ENCODE data around the gene PKD1.
A peak's percentile ranks its signal among the peaks of the same experiment; 100 is the strongest.

Gene PKD1

DNA sequence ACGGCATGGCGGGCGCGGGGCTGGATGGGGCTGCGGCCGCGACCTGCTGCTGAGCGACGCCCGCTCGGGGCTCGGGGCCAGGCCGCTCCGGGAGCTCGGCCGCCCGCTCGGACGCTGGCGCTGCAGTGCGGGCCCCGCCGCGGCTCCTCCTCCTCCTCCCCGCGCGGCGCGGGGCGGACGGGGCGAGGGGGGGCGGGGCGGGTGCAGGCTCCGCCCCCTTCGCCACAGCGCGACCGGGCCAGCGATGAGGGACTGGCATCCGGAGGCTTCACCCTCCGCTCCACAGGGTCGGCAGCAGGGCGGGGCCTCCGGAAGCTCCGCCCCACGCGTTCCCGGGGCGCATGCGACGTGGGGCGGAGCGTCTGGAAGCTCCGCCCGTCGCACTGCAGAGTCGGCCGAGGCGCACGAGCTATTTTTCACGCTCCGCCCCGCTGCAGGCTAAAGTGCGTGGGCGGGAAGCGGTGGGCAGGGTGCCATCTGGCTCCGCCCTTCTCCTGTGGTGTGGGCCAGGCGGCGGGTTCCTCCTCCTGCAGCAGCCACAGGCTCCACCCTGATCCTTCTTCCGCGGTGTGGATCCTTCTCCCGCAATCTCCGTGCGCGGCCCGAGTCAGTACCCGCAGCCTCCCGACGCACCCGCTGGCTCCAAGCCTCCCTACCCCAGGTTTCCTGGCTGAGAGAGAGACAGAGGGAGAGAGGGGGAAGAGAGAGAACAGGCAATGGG, at the start of gene PKD1:
TSS of gene PKD1 (minus strand) at position 129 of the 721 bp plus-strand sequence. CDS start 209 bp downstream, outside the sequence.
- H3K4me3 ChIP-seq (replicated peaks in 1 of 2; ENCODE audit: low read depth in 2 of 2, low read length in 2 of 2): peak within 1 kb of the TSS; percentile 54 to 55
- DNase-seq (ENCODE audit: low read depth in 2 of 2): peak; percentile 92 to 97

DNA sequence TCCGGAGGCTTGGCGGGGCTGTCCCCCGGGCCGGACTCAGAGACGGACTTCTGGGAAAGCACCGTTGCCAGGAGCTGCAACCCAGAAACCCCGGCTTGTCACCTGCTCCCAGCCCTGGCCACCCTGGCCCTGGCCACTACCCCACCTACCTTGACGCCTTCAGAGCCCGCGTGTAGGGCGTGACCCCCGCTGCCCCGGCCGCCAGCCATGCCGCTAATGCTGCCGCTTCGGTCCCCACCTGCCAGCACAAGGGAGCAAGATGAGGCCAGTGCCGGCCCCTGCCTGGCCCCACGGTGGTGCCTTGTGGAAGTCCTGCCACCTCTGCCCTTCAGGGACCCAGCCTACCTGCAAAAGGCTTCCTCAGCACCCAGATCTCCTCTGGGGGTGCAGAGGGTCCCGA, 49.3 kb upstream of the PKD1 start:
- TF ChIP-seq, protein P1, sequence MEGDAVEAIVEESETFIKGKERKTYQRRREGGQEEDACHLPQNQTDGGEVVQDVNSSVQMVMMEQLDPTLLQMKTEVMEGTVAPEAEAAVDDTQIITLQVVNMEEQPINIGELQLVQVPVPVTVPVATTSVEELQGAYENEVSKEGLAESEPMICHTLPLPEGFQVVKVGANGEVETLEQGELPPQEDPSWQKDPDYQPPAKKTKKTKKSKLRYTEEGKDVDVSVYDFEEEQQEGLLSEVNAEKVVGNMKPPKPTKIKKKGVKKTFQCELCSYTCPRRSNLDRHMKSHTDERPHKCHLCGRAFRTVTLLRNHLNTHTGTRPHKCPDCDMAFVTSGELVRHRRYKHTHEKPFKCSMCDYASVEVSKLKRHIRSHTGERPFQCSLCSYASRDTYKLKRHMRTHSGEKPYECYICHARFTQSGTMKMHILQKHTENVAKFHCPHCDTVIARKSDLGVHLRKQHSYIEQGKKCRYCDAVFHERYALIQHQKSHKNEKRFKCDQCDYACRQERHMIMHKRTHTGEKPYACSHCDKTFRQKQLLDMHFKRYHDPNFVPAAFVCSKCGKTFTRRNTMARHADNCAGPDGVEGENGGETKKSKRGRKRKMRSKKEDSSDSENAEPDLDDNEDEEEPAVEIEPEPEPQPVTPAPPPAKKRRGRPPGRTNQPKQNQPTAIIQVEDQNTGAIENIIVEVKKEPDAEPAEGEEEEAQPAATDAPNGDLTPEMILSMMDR (IDR thresholded peaks at IDR 0.05; ENCODE audit: low read depth, low read length): no peak
- H3K4me3 ChIP-seq (replicated peaks in 1 of 2; ENCODE audit: low read depth in 2 of 2, low read length in 2 of 2): no peak overlapping the region
- DNase-seq (ENCODE audit: low read depth in 2 of 2): no peak

DNA sequence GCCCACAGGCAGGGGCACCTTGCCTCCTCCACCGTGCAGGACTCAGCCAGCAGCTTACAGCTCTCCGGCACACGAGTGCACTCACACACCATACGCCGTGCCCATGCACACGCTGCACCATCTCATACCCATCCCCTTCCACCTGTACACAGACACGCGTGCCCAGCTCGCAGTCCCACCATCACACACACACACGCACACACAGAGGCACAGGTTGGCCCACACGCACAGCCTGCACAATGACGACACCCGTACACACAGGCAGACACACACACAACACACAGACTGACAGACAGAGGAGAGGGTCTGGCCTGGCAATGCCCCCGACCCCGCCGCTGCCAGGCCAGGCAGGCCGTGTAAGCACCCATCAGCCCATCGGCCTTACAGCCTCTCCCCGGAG, 48.6 kb upstream of the PKD1 start:
- TF ChIP-seq, protein P1 (IDR thresholded peaks at IDR 0.05; ENCODE audit: low read depth, low read length): no peak

DNA sequence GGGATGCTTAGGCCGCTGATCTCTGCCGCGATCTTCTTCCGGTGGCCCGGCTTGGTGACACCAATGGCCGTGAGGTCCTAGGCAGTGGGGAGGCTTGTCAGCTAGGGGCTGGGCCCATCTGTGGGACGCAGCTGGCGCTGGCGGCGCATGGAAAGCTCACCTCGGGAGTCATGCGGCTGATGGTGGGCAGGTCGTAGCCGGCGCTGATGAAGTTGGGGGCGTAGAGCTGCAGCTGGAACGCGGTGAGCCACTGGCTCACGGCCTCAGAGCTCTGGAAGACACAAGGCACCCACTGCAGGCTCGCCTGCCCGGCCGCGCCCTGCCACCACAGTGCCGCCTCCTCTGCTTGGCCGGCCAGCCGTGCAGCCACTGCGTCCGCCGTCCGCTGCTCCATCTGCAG, 48.0 kb upstream of the PKD1 start:
- TF ChIP-seq, protein P1 (IDR thresholded peaks at IDR 0.05; ENCODE audit: low read depth, low read length): no peak
- H3K4me3 ChIP-seq (replicated peaks in 1 of 2; ENCODE audit: low read depth in 2 of 2, low read length in 2 of 2): no peak overlapping the region
- no peak for DNase-seq (ENCODE audit: low read depth in 2 of 2)

More for the DNA sequence above, 48.6 kb upstream of the PKD1 start:
- no peak for DNase-seq (ENCODE audit: low read depth in 2 of 2)
- H3K4me3 ChIP-seq (replicated peaks in 1 of 2; ENCODE audit: low read depth in 2 of 2, low read length in 2 of 2): no peak overlapping the region

DNA sequence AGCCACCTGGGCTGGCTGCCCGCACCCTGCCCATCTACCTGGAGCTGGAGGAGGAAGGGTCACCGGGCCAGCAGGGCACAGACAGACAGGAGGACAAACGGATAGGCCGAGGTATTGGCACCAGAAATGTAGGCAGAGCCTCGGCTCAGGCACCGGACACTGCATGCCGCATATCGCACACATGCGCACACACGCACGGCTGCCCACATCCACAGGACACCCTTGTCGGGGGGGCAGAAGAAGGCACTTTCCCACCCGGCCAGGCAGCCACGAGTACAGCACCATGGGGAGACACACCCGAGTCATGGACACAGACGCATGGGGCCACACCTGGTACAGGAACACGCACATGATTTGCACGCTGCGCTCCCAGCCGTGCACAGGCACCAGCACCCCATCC, 46.3 kb upstream of the PKD1 start:
- DNase-seq (ENCODE audit: low read depth in 2 of 2): no peak
- H3K4me3 ChIP-seq (replicated peaks in 1 of 2; ENCODE audit: low read depth in 2 of 2, low read length in 2 of 2): no peak overlapping the region
- TF ChIP-seq, protein P1 (IDR thresholded peaks at IDR 0.05; ENCODE audit: low read depth, low read length): no peak

DNA sequence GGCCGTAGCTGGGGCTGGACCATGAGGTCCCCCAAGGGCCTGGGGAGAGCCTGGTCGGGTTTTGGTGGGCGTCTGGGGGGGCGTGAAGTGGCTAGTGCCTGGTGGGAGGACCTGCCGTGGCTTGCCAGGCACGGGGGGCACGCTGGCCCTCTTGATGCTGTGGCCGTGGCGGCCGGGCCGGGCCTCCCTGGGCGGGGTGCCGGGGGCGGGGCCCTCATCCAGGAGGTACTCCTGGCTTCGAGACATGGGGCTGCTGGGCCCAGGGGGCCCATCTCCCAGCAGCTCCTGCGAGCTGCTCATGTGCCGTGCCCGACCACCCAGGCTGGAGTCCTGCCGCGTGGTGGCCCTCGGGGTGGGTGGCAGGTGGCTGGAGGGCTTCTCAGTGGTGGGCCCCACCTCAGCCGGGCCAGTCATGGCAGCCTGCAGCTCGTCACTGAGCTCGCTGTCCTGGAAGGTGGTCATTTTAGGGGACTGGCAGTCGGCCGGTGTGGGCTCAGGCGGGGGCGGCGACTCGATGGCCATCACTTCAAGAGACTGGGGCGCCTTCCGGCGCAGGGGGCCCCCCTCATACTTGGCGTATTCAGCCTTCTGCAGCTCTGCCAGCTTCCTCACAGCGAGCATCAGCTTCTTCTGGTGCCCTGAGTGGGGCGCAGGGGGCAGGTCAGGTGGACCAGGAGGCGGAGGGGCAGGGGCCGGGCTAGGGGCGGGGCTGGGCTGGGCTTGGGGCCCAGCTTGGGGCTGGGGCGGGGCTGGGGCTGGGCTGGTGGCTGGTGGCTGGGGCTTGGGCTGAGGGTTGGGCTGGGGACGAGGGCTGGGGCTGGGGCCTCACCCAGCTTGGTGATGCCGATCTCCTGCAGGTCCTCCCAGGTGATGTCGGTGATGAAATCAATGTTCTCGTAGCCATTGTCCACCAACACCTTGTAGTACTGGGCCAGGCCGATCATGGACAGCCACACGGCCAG, 45.5 kb upstream of the PKD1 start:
- TF ChIP-seq, protein P1 (IDR thresholded peaks at IDR 0.05; ENCODE audit: low read depth, low read length): no peak
- H3K4me3 ChIP-seq (replicated peaks in 1 of 2; ENCODE audit: low read depth in 2 of 2, low read length in 2 of 2): no peak overlapping the region
- no peak for DNase-seq (ENCODE audit: low read depth in 2 of 2)

DNA sequence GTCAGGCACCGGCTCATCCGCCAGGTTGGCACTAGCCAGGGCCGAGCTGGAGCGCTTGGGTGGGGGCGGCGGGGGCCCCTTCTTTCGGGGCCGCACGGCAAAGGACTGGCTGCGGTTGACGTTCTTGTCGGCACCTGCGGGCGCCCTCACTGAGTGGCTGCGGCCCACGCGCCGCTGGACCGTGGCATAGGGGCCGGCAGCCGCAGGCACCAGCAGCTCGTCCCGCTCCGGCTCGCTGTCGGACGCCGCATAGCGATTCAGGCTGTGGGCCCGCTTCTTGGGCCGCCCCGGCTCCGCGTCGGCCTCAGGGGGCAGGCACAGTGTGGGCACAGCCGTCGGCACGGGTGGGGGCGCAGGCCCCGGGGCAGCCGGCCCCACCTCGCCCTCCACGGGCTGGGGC, 44.8 kb upstream of the PKD1 start:
- TF ChIP-seq, protein P1 (IDR thresholded peaks at IDR 0.05; ENCODE audit: low read depth, low read length): no peak
- no peak for DNase-seq (ENCODE audit: low read depth in 2 of 2)
- no peak overlapping the region for H3K4me3 ChIP-seq (replicated peaks in 1 of 2; ENCODE audit: low read depth in 2 of 2, low read length in 2 of 2)

All from cardiac fibroblast (primary cell).